K562 (cell line): Measurements from ENCODE around the gene ACAP3. TPM values are rescaled to one million over a fixed set of nuclear protein-coding genes. Genes with fewer than 3 reads are reported as not detected.

Experiments used
- CBX8 ChIP-seq: fragments of 200-600 bp; sonication (generic); IDR thresholded peaks from 2 replicates; pipeline ENCODE4 v1.6.1; 2012; ENCODE audit warnings: borderline replicate concordance, mixed run types, low read depth, mild to moderate bottlenecking, moderate library complexity, mixed read lengths, low read length, control low read depth, inconsistent platforms; ENCODE audit not compliant: poor library complexity, severe bottlenecking; ENCODE audit errors: extremely low read depth
- MEIS2 ChIP-seq: fragments of 450-650 bp; IDR thresholded peaks from 2 replicates; pipeline ENCODE4 v1.6.1; 2014; ENCODE audit warnings: mild to moderate bottlenecking; ENCODE audit not compliant: partially characterized antibody
- RBFOX2 ChIP-seq: fragments of 200-400 bp; formaldehyde crosslinking; IDR thresholded peaks from 2 replicates; pipeline ENCODE4 v1.6.1; 2017; ENCODE audit warnings: low read depth, mild to moderate bottlenecking, low read length, moderate library complexity
- RBM17 ChIP-seq: fragments of 200-400 bp; formaldehyde crosslinking; IDR thresholded peaks from 2 replicates; pipeline ENCODE4 v1.6.1; 2017; ENCODE audit warnings: low read depth, mild to moderate bottlenecking, low read length, borderline replicate concordance
- SIN3A ChIP-seq, 2 experiments: fragments of 150-350 bp in 1 of 2; IDR thresholded peaks; 2 replicates each; pipeline ENCODE4 v1.6.1; 2011 to 2016; ENCODE audit warnings: borderline replicate concordance in 2 of 2, low read depth in 2 of 2, low read length in 2 of 2, mild to moderate bottlenecking in 2 of 2, moderate library complexity in 2 of 2; ENCODE audit not compliant: control insufficient read depth in 1 of 2
- SMAD4 ChIP-seq: fragments of 250-450 bp; sonication (Bioruptor Pico); conservative IDR thresholded peaks from 2 replicates; pipeline ENCODE4 v1.8.0; 2021; ENCODE audit warnings: inconsistent platforms, mild to moderate bottlenecking, moderate library complexity
- STAT6 ChIP-seq: sonication (generic); formaldehyde crosslinking; IDR thresholded peaks from 2 replicates; pipeline ENCODE4 v1.8.1; 2023; ENCODE audit warnings: mild to moderate bottlenecking, missing genetic modification reagents
- TSHZ1 ChIP-seq: fragments of 250-450 bp; sonication (Bioruptor Pico); IDR thresholded peaks from 2 replicates; pipeline ENCODE4 v1.4.0; 2020; ENCODE audit warnings: mild to moderate bottlenecking, moderate library complexity
- U2AF1 ChIP-seq: fragments of 200-400 bp; formaldehyde crosslinking; optimal IDR thresholded peaks from 2 replicates; pipeline ENCODE3; 2017; ENCODE audit warnings: mild to moderate bottlenecking, low read depth, low read length, moderate library complexity
- ZBTB43 ChIP-seq: sonication (generic); formaldehyde crosslinking; IDR thresholded peaks from 2 replicates; pipeline ENCODE4 v1.8.0; 2023; ENCODE audit warnings: mild to moderate bottlenecking, missing genetic modification reagents
- ZNF134 ChIP-seq: fragments of 250-450 bp; sonication (Bioruptor Pico); conservative IDR thresholded peaks from 2 replicates; pipeline ENCODE4 v1.4.0; 2020
- ZNF395 ChIP-seq: fragments of 200-800 bp; sonication (Bioruptor generic); IDR thresholded peaks from 2 replicates; pipeline ENCODE4 v1.6.1; 2017; ENCODE audit warnings: missing genetic modification characterization, missing compliant biosample characterization
- polyA plus RNA-seq, 8 experiments: library from polyadenylated mRNA; depleted of rRNA in 4 of 8; stranded (reverse) in 5 of 8; unstranded in 3 of 8; fragments of >200 nt; fragmentation: Nextera tagmentation in 2 of 8; fragmentation: Illumina TruSeq in 1 of 8; extraction: Ambion mirVana in 2 of 8; extraction: Trizol in 1 of 8; gene quantifications; 2 replicates each; pipeline versions ENCODE4 v1.2.1 to v1.2.3, GENCODE V29; 2011 to 2014; ENCODE audit warnings: inconsistent platforms in 1 of 8, missing spikeins in 1 of 8
- total RNA-seq, 7 experiments: library from RNA; depleted of rRNA in 6 of 7; stranded (reverse); fragments of >200 nt in 6 of 7; fragmentation: Illumina TruSeq in 2 of 7; extraction: Trizol in 2 of 7; gene quantifications; 2 replicates each; pipeline versions ENCODE4 v1.2.1 to v1.2.3, GENCODE V29; 2011 to 2021; ENCODE audit warnings: low replicate concordance in 1 of 7

Gene ACAP3
- total and polyA plus RNA-seq, 9 of the 15 experiments (the other 6 are each of a cell fraction or from before 2014, with no cell fraction given), result 0.01 to 49.0 (median 12.0) TPM

GRCh38 chr1:1273209-1273511, 34.6 kb downstream of the ACAP3 start (continued):
- peak; percentile 51; the same call in 1 of the 2 replicates for TF ChIP-seq STAT6 (CRISPR knock-in tag)
- no peak for TF ChIP-seq CBX8
- TF ChIP-seq RBFOX2, result 0 out of 2 replicates have a peak, but pooled peaks have one; percentile 65
- no peak for TF ChIP-seq TSHZ1 (CRISPR knock-in tag)
- TF ChIP-seq U2AF1, result no peak
- no peak for TF ChIP-seq ZNF134 (CRISPR knock-in tag)
- peak in 1 of 2 experiments; percentile 20; a peak in 2 of 4 replicates for TF ChIP-seq SIN3A (IDR thresholded peaks at IDR 0.05; ENCODE audit: borderline replicate concordance in 2 of 2, control insufficient read depth in 1 of 2, low read depth in 2 of 2, low read length in 2 of 2)
- no peak for TF ChIP-seq MEIS2
- TF ChIP-seq ZNF395 (CRISPR knock-in tag), result peak; percentile 50; the same call in 1 of the 2 replicates
- TF ChIP-seq ZBTB43 (CRISPR knock-in tag), result 0 out of 2 replicates have a peak, but pooled peaks have one; percentile 12
- 0 out of 2 replicates have a peak, but pooled peaks have one; percentile 9 for TF ChIP-seq SMAD4
- TF ChIP-seq RBM17, result no peak
